Aorta (tissue), 5 donors: ENCODE measurements around the gene PTPRG. TPM values are rescaled to one million over a fixed set of nuclear protein-coding genes. Genes with fewer than 3 reads are reported as not detected.

Experiments used
- ATAC-seq: fragments of 200-7000 bp; cut with Tn5 transposase; one replicate; pipeline ENCODE4 v1.9.1; 2022; ENCODE audit warnings: moderate library complexity; ENCODE audit not compliant: low FRiP score
- DNase-seq, 2 donors: peaks; one replicate each; pipeline ENCODE4 v3.0.0-alpha.2; 2020
- H3K27ac ChIP-seq, 2 donors: one replicate each; pipeline ENCODE4 v1.5.1; 2013; ENCODE audit warnings: low read length in 2 of 2, mild to moderate bottlenecking in 2 of 2, moderate library complexity in 2 of 2, control low read depth in 1 of 2, inconsistent platforms in 1 of 2, low read depth in 1 of 2
- H3K27me3 ChIP-seq, 2 donors: one replicate each; pipeline ENCODE4 v1.6.1; 2013; ENCODE audit warnings: control low read depth in 1 of 2, low read length in 1 of 2, mild to moderate bottlenecking in 1 of 2, moderate library complexity in 1 of 2; ENCODE audit not compliant: insufficient read depth in 2 of 2, control insufficient read depth in 1 of 2
- H3K36me3 ChIP-seq, 2 donors: one replicate each; pipeline ENCODE4 v1.6.1; 2013; ENCODE audit warnings: control low read depth in 1 of 2, low read length in 1 of 2, mild to moderate bottlenecking in 1 of 2; ENCODE audit not compliant: insufficient read depth in 2 of 2, control insufficient read depth in 1 of 2
- H3K4me1 ChIP-seq, 2 donors: one replicate each; pipeline ENCODE4 v1.6.1; 2013; ENCODE audit warnings: low read length in 2 of 2, control low read depth in 1 of 2, mild to moderate bottlenecking in 1 of 2, moderate library complexity in 1 of 2; ENCODE audit not compliant: insufficient read depth in 2 of 2, control insufficient read depth in 1 of 2
- H3K4me3 ChIP-seq, 2 donors: one replicate each; pipeline ENCODE4 v1.5.1; 2013; ENCODE audit warnings: low read length in 2 of 2, control low read depth in 1 of 2, mild to moderate bottlenecking in 1 of 2
- H3K9me3 ChIP-seq: one replicate; pipeline ENCODE4 v1.6.1; 2013; ENCODE audit warnings: mild to moderate bottlenecking, low read length; ENCODE audit not compliant: control insufficient read depth
- WGBS, 2 donors: extraction: QIAGEN DNeasy Blood & Tissue Kit; methylation state at CpG; one replicate each; pipeline ENCODE4 v1.1.7; 2013; 5-methylcytosine and 5-hydroxymethylcytosine counted together
- intact Hi-C, 2 donors: fragments of 100-400 bp; cut with DNase I; formaldehyde crosslinking; loops; one replicate each; pipeline versions ENCODE4 v1.14.2 to v1.15.0; 2022
- polyA plus RNA-seq, 2 donors: library from polyadenylated mRNA; stranded (reverse); fragments of 200-250 nt; gene quantifications; one replicate each; pipeline ENCODE4 v1.2.3, GENCODE V29; 2013
- total RNA-seq, 2 donors: library from RNA; stranded (reverse); fragmentation: NEBNext Ultra II Directional; extraction: Animal tissue kit (Norgen Biotek cat#: 25700); gene quantifications; one replicate each; pipeline ENCODE4 v1.2.1, GENCODE V29; 2021
- donor health status: healthy with polysubstance abuse.
- donor health status: Bipolar disorder and iron deficiency.
- donor health status: DM: no; HTN: no; CAD: no.
- donor health status: DM: no; HTN: no; CAD: no.
- donor health status: DM: yes; HTN: yes; CAD: no.

PTPRG gene
- total and polyA plus RNA-seq, 4 donors = 5.3 to 150 (median 52.4) TPM

- intact Hi-C loops = loop anchor here in 1 of 2 donors (10.0 kb wide), 1 partner anchor 264 kb away; the partner anchor contains the start of gene PTPRG
- no peak for DNase-seq
- Histone ChIP-seq H3K4me3 (no peak overlapping the region), H3K27me3 (no peaks in the 10 kb centered on the region), H3K9me3 (no peaks in the 10 kb centered on the region), H3K36me3 (no peaks in the 10 kb centered on the region), H3K4me1 (peaks cover 2 to 4% of the 10 kb centered on the region in 2 donors), H3K27ac (peak overlapping the region; percentile 73 to 96)
- peak; percentile 31 for ATAC-seq
- WGBS, 2 donors = 40 to 45% methylated on average over 16 of the region's 16 CpGs
Observed at GRCh38 chr3:61828880-61829721, 267.7 kb downstream of the PTPRG start.

- Histone ChIP-seq H3K4me3 (no peak overlapping the region), H3K4me1 (peaks cover 2 to 3% of the 10 kb centered on the region in 2 donors), H3K27ac (peak overlapping the region; percentile 73 to 96), H3K27me3 (no peaks in the 10 kb centered on the region), H3K9me3 (no peaks in the 10 kb centered on the region), H3K36me3 (no peaks in the 10 kb centered on the region)
- ATAC-seq (peak; percentile 53), DNase-seq (no peak)
- WGBS, 2 donors = 1 to 9% methylated on average over 5 of the region's 5 CpGs
- intact Hi-C loops = loop anchor here in 1 of 2 donors (10.0 kb wide), 1 partner anchor 265 kb away; the partner anchor contains the start of gene PTPRG
Observed at GRCh38 chr3:61829722-61830350, 268.5 kb downstream of the PTPRG start.

DNA sequence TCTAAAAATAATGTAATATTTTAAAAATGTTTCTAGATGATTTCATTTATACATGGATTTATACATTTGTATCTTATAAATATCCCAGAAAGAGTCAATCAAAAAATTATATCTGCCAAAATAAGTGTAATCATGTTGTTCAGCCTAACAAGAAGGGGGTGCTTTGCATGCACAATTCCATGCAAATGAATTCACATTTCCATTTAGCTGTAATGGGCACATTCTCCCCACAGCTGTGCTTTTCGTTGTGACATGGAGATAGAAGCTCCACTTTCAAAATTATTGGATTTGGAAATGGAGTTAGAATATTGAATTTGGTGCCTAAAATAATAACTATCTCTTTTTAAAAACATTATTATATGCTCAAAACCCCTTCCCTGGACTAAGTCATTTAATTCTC, 270.6 kb downstream of the PTPRG start:
- 72 to 84% methylated on average over 1 of the region's 1 CpG for WGBS, 2 donors
- Histone ChIP-seq H3K36me3 (no peaks in the 10 kb centered on the region), H3K27ac (no peak overlapping the region), H3K4me3 (no peak overlapping the region), H3K27me3 (no peaks in the 10 kb centered on the region), H3K9me3 (no peaks in the 10 kb centered on the region), H3K4me1 (peaks cover under 1 to 3% of the 10 kb centered on the region in 2 donors)
- DNase-seq (no peak), ATAC-seq (no peak)
- intact Hi-C loops = no loop called here

GRCh38 chr3:61832375-61833229, 271.2 kb downstream of the PTPRG start:
- no peak for ATAC-seq
- WGBS, 2 donors = 52 to 54% methylated on average over 6 of the region's 6 CpGs

DNA sequence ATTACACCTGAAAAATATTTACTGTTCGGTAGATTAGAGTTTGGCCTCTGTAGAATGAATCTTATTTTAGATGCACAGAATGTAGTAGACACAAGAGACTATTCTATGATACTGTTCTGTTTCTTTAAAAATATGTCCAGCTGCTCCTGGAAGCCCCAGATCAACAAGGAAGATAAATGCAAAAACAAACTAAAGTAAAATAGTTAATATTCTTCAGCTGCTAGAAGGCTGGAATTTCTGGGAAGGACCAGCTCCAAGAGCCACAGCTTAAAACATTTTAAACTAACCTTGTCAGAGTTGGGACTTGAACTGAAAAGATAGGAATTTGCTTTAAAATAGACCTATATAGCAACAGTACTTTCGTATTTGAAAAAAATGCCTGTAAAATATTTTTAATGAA, 277.9 kb downstream of the PTPRG start:
- DNase-seq (no peak), ATAC-seq (no peak)
- Histone ChIP-seq H3K36me3 (no peaks in the 10 kb centered on the region), H3K4me3 (no peak overlapping the region), H3K9me3 (no peaks in the 10 kb centered on the region), H3K27me3 (no peaks in the 10 kb centered on the region), H3K4me1 (peaks cover 6 to 8% of the 10 kb centered on the region in 2 donors), H3K27ac (no peak overlapping the region)
- intact Hi-C loops = no loop called here
- whole genome bisulfite sequencing, 2 donors = 8 to 18% methylated on average over 2 of the region's 2 CpGs

More at GRCh38 chr3:61832375-61833229, 271.2 kb downstream of the PTPRG start:
- Histone ChIP-seq H3K27ac (no peak overlapping the region), H3K9me3 (no peaks in the 10 kb centered on the region), H3K4me3 (no peak overlapping the region), H3K36me3 (no peaks in the 10 kb centered on the region), H3K27me3 (no peaks in the 10 kb centered on the region), H3K4me1 (peaks cover under 1 to 3% of the 10 kb centered on the region in 2 donors)
- no peak for DNase-seq
- intact Hi-C loops = no loop called here

GRCh38 chr3:61841111-61841845, 279.9 kb downstream of the PTPRG start:
- Histone ChIP-seq H3K36me3 (no peaks in the 10 kb centered on the region), H3K27me3 (no peaks in the 10 kb centered on the region), H3K4me3 (no peak overlapping the region), H3K4me1 (peaks cover 6 to 10% of the 10 kb centered on the region in 2 donors), H3K9me3 (no peaks in the 10 kb centered on the region), H3K27ac (no peak overlapping the region)
- ATAC-seq = peak; percentile 67
- DNase-seq = no peak
- intact Hi-C loops = no loop called here
- WGBS, 2 donors = 52 to 54% methylated on average over 10 of the region's 10 CpGs

GRCh38 chr3:61841988-61842387, 280.6 kb downstream of the PTPRG start:
- WGBS, 2 donors = 71 to 77% methylated on average over 2 of the region's 2 CpGs
- no peaks in the 10 kb centered on the region for H3K9me3 ChIP-seq
- no peak overlapping the region for H3K27ac ChIP-seq
- H3K27me3 ChIP-seq = no peaks in the 10 kb centered on the region
- no peak overlapping the region for H3K4me3 ChIP-seq
- H3K36me3 ChIP-seq = no peaks in the 10 kb centered on the region
- ATAC-seq (no peak), DNase-seq (no peak)
- H3K4me1 ChIP-seq = peaks cover 6 to 13% of the 10 kb centered on the region in 2 donors
- intact Hi-C loops = no loop called here

DNA sequence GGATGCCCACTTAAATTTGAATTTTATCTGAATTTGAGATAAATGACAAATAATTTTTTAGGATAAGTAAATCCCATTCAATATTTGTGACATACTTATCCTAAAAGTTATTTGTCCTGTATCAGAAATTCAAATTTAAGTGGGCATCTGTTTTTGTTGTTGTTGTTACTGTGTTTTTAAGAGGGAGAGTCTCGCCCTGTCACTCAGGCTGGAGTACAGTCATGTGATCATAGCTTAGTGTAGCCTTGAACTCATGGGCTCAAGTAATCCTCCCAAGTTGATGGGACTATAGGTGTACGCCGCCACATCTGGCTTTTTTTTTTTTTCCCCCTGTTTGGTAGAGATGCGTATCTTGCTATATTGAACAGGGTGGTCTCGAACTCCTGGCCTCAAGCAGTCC, 283.0 kb downstream of the PTPRG start:
- no peak overlapping the region for H3K27ac ChIP-seq
- 98 to 100% methylated on average over 5 of the region's 5 CpGs for WGBS, 2 donors
- H3K9me3 ChIP-seq = no peaks in the 10 kb centered on the region
- no peaks in the 10 kb centered on the region for H3K36me3 ChIP-seq
- ATAC-seq (no peak), DNase-seq (no peak)
- H3K4me3 ChIP-seq = no peak overlapping the region
- no peaks in the 10 kb centered on the region for H3K27me3 ChIP-seq
- intact Hi-C loops = no loop called here
- peaks cover 3 to 10% of the 10 kb centered on the region in 2 donors for H3K4me1 ChIP-seq
